K562 (cell line): Measurements from ENCODE around the gene UTP14A. TPM values are rescaled to one million over a fixed set of nuclear protein-coding genes. Genes with fewer than 3 reads are reported as not detected.
A peak's percentile ranks its signal among the peaks of the same experiment; 100 is the strongest.

Experiments used
- BRF1 ChIP-seq: IDR thresholded peaks from 3 replicates; pipeline ENCODE4 v1.6.1; 2011; ENCODE audit warnings: borderline replicate concordance, mild to moderate bottlenecking; ENCODE audit not compliant: insufficient read length; ENCODE audit errors: extremely low read depth
- CBX1 ChIP-seq: sonication (generic); IDR thresholded peaks from 2 replicates; pipeline ENCODE4 v1.6.1; 2016; ENCODE audit warnings: antibody characterized with exemption, low read depth, mild to moderate bottlenecking
- CEBPG ChIP-seq, 3 experiments: fragments of 200-800 bp in 1 of 3; sonication (Bioruptor generic) in 1 of 3; sonication (generic) in 1 of 3; formaldehyde crosslinking in 1 of 3; IDR thresholded peaks in 2 of 3; conservative IDR thresholded peaks in 1 of 3; 2 replicates each; pipeline versions ENCODE4 v1.6.1 to v1.8.0; 2016 to 2022; ENCODE audit warnings: missing compliant biosample characterization in 2 of 3, missing genetic modification characterization in 2 of 3, mild to moderate bottlenecking in 1 of 3, missing genetic modification reagents in 1 of 3
- ETV6 ChIP-seq, 3 experiments: fragments of 150-350 bp in 1 of 3; sonication (generic) in 1 of 3; formaldehyde crosslinking in 1 of 3; IDR thresholded peaks; 2 replicates each; pipeline versions ENCODE4 v1.6.1 to v1.8.0; 2014 to 2022; ENCODE audit warnings: borderline replicate concordance in 2 of 3, low read depth in 2 of 3, antibody characterized with exemption in 1 of 3, low read length in 1 of 3, mild to moderate bottlenecking in 1 of 3, missing genetic modification reagents in 1 of 3
- FOXK2 ChIP-seq, 2 experiments: fragments of 450-650 bp; IDR thresholded peaks in 1 of 2; conservative IDR thresholded peaks in 1 of 2; 2 replicates each; pipeline ENCODE4 v1.6.1; 2016; ENCODE audit warnings: low read depth in 2 of 2, mild to moderate bottlenecking in 1 of 2
- HCFC1 ChIP-seq: IDR thresholded peaks from 2 replicates; pipeline ENCODE4 v1.6.1; 2012; ENCODE audit warnings: low read depth, low read length, improper control_type of control experiment
- MYBL2 ChIP-seq, 2 experiments: fragments of 450-650 bp in 1 of 2; sonication (generic) in 1 of 2; formaldehyde crosslinking in 1 of 2; IDR thresholded peaks; 2 replicates each; pipeline versions ENCODE4 v1.6.1 to v1.8.1; 2017 to 2022; ENCODE audit warnings: borderline replicate concordance in 1 of 2, inconsistent platforms in 1 of 2, low read depth in 1 of 2, mild to moderate bottlenecking in 1 of 2, missing genetic modification reagents in 1 of 2, moderate library complexity in 1 of 2
- RBM39 ChIP-seq: fragments of 200-400 bp; formaldehyde crosslinking; optimal IDR thresholded peaks from 2 replicates; pipeline ENCODE3; 2018; ENCODE audit warnings: low read depth, low read length
- RREB1 ChIP-seq: fragments of 250-450 bp; sonication (Bioruptor Pico); IDR thresholded peaks from 2 replicates; pipeline ENCODE4 v1.4.0; 2020
- TGIF2 ChIP-seq: sonication (generic); formaldehyde crosslinking; IDR thresholded peaks from 2 replicates; pipeline ENCODE4 v1.8.1; 2022; ENCODE audit warnings: mild to moderate bottlenecking, missing genetic modification reagents, moderate library complexity
- TSC22D4 ChIP-seq: fragments of 450-650 bp; IDR thresholded peaks from 2 replicates; pipeline ENCODE4 v1.6.1; 2016; ENCODE audit warnings: missing genetic modification characterization, missing biosample characterization, control low read depth
- ZBTB5 ChIP-seq: fragments of 450-650 bp; IDR thresholded peaks from 2 replicates; pipeline ENCODE4 v1.6.1; 2017; ENCODE audit warnings: antibody characterized with exemption
- ZNF184 ChIP-seq: sonication (generic); formaldehyde crosslinking; IDR thresholded peaks from 2 replicates; pipeline ENCODE4 v1.5.0; 2020; ENCODE audit warnings: missing genetic modification reagents
- ZNF3 ChIP-seq: fragments of 250-450 bp; sonication (Bioruptor Pico); IDR thresholded peaks from 2 replicates; pipeline ENCODE4 v1.5.0; 2021; ENCODE audit warnings: mild to moderate bottlenecking, moderate library complexity
- polyA plus RNA-seq, 8 experiments: library from polyadenylated mRNA; depleted of rRNA in 4 of 8; stranded (reverse) in 5 of 8; unstranded in 3 of 8; fragments of >200 nt; fragmentation: Nextera tagmentation in 2 of 8; fragmentation: Illumina TruSeq in 1 of 8; extraction: Ambion mirVana in 2 of 8; extraction: Trizol in 1 of 8; gene quantifications; 2 replicates each; pipeline versions ENCODE4 v1.2.1 to v1.2.3, GENCODE V29; 2011 to 2014; ENCODE audit warnings: inconsistent platforms in 1 of 8, missing spikeins in 1 of 8
- total RNA-seq, 7 experiments: library from RNA; depleted of rRNA in 6 of 7; stranded (reverse); fragments of >200 nt in 6 of 7; fragmentation: Illumina TruSeq in 2 of 7; extraction: Trizol in 2 of 7; gene quantifications; 2 replicates each; pipeline versions ENCODE4 v1.2.1 to v1.2.3, GENCODE V29; 2011 to 2021; ENCODE audit warnings: low replicate concordance in 1 of 7

Gene UTP14A
- total and polyA plus RNA-seq, 9 of the 15 experiments (the other 6 are each of a cell fraction or from before 2014, with no cell fraction given) = 30.5 to 91.0 (median 64.1) TPM

- TF ChIP-seq ZBTB5 (peak; percentile 96), ETV6 (IDR thresholded peaks at IDR 0.05; ENCODE audit: borderline replicate concordance in 1 of 2, low read depth in 2 of 2, low read length in 1 of 2) (peak in 1 of 2 experiments; percentile 26; a peak in 1 of 4 replicates), ETV6 (CRISPR knock-in tag; IDR thresholded peaks at IDR 0.05; ENCODE audit: borderline replicate concordance) (no peak), FOXK2 (conservative IDR thresholded peaks at IDR 0.05 in 1 of 2, IDR thresholded peaks at IDR 0.05 in 1 of 2; ENCODE audit: low read depth in 2 of 2) (peak; percentile 48 to 56; a peak in 3 of 4 replicates), ZNF184 (CRISPR knock-in tag) (no peak), MYBL2 (IDR thresholded peaks at IDR 0.05; ENCODE audit: low read depth) (no peak), MYBL2 (CRISPR knock-in tag; IDR thresholded peaks at IDR 0.05; ENCODE audit: borderline replicate concordance) (no peak), HCFC1 (peak; percentile 36; the same call in 1 of the 2 replicates), TGIF2 (CRISPR knock-in tag) (no peak), RBM39 (peak; percentile 27), TSC22D4 (tag) (no peak), ZNF3 (CRISPR knock-in tag) (no peak), RREB1 (CRISPR knock-in tag) (no peak), CBX1 (peak; percentile 54; the same call in 1 of the 2 replicates), CEBPG (CRISPR knock-in tag; IDR thresholded peaks at IDR 0.05) (peak; percentile 26; the same call in 1 of the 2 replicates), CEBPG (tag; conservative IDR thresholded peaks at IDR 0.05 in 1 of 2, IDR thresholded peaks at IDR 0.05 in 1 of 2) (no peak), BRF1 (no peak)
Measured at GRCh38 chrX:129957241-129958082, 51.5 kb downstream of the UTP14A start (continued).
